Measurements from ENCODE around the gene KRT79.

KRT79 gene

DNA sequence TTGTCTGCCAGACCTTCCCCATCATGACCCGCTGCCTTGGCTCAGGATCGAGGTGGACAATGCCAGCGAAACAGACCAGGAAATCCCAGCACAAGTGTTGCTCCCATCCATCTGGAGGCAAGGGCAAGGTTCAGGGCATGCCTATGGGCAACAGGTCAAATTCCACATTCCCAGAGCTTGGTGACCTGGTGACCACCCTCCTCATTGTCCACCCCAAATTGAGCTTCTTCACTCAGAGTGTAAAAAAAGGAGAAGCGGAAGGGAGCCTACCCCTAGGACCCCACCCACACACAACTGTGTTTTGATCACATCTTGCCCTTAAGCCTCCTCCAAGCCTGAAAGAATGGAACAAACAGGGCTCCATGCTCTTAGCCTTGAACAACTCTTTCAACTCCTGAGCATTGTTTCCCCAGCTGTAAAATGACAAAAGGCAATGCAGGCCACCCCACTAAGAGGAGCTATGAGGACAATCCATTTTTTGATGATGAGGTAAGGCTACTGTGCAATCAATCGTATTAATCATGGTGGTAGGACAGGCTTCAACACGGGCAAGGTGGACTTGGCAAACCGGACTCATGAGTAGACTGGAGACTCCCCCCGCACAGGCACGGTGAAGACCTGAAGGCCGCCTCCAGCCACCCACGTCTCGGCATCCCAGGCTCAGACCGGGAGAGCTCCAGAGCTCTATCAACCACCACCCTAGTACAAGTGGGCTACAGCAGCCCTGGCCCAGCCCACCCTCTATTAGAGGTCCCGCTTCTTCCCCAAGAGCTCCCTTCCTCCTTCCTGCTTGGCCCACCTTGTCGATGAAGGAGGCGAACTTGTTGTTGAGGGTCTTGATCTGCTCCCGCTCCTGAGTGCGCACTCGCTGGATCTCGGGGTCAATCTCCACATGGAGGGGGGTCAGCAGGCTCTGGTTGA lies 866 bp downstream of the KRT79 start:
- DNase-seq = no peak

DNA sequence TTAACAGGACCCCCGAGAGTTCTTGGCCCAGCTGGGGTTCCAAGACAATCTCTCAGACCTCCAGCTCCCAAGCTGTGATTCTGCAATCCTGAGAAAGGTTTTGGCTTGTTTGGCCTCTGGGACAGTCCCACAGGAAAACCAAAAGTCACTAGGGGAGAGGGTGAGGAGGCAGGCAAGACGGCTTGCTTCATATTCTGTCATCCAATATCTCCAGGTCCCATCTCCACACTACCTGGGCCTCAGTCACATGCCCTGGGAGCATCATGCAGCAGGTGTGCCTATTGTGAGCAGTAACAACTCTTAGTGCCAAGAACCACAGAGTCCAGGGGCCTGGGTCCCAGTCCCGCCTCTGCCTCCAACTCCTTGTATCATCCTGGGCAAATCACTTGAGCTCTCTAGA lies 1.7 kb downstream of the KRT79 start:
- no peak for DNase-seq

DNA sequence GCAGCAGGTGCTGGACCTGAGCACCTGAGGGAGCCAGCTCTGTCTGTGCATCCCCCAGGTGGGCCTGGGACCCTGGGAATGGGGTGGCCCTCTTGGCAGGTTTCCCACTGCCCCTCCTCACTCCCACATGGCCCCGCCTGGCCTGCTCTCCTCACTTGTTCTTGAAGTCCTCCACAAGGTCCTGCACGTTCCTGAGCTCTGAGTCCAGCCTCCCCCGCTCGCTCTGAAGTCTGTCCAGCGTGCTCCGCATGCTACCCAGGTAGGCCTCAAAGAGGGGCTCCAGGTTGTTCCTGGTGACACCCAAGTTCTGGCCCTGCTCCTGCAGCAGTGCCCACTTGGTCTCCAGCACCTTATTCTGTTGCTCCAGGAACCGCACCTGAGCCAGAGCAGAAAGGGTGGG lies 2.9 kb downstream of the KRT79 start:
- DNase-seq = no peak

DNA sequence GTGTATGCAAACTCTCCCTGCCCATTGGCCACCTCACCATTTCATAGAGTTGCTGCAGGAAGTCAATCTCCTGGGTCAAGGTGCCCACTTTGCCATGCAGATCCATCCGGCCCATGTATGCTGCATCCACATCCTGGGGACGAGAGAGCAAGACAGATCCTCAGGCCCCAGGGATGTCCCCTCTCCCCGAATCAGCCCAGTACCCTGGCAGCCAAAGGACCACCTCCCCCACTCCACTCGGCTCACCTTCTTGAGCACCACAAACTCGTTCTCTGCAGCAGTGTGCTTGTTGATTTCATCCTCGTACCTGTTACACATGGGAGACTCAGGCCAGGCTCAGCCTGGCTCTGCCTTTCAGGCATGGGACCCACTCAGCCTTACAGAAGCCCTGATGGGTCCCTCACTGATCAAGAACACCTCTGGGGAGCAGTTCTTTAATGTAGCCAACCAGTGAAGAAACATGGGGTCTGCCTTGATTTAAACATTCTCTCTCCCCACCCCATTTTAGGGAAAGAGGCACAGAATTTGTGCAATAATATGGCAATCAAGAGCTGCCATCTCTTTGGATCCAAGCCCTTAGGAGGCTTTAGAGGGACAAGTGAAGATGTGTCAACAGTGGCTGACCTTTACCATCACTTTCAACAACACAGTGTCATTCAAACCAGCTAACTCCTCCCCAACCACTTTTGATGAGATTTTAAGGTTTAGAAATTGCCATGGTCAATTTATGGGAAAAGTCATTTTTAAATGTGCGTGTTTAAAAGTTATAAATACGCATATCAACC lies 3.9 kb downstream of the KRT79 start:
- no peak for DNase-seq

DNA sequence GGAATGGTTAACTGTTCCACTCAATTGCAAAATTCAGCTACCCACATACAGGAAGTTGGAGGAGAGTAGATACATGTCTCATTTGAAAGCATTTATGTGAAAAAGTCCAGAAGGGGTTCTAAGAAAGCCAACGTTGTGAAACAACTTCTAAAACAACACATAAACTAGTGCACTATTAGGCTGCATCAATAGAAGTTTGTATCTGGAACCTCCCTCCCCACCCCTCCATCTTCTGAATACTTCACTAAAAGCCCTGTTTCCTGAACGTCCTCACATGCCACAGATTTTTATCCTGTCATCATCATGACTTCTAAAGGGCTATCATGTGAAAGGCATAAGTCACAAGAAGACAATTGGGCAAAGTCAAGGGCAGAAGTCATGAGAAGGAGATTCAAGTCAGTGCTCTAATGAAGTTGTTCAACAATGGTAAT lies 5.5 kb downstream of the KRT79 start:
- no peak for DNase-seq

DNA sequence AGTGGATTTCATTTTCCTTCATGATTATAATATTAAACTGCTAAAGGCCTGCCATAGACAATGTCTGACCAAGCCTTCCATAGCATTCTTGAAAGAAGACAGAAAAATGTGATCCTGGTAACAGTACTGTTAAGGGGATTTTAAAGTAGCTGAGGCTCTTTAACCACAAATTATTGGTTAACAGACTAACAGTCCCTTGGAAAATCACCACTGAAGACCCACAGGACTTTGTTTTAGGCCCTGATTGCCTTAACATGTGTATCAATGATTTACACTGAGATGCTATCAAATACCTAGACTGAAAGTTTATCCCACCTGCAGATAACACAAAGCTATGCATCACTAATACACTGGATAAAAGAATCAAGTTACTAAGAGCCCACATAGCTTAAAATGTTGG lies 6.0 kb downstream of the KRT79 start:
- DNase-seq = no peak

DNA sequence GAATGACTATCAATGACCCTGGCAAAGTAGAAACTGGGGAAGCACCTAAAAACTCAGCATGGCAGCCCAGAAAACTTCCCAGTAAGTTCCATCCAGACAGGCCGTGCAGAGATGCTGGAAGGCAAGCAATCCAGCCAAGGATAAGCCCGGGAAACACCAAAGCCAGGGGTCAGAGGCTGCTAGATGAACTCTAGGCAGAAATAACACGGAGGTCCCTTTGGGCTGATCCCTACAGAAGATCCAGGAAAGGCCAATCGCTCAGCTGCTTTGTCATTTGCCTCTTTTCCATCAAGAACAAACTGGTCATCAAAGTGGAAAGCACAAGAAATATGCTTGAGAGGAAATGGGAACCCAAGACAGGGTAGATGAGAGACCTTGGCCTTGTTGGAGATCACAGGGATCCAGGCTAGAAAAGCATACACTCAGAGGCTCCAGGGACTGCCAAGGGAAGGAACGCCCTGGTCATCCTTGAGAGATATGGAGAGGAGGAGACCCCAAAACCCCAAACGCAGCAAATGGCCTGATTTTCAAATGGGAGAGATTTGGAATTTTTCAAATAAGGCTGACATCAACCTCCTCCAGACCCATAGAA lies 6.5 kb downstream of the KRT79 start:
- DNase-seq = no peak

DNA sequence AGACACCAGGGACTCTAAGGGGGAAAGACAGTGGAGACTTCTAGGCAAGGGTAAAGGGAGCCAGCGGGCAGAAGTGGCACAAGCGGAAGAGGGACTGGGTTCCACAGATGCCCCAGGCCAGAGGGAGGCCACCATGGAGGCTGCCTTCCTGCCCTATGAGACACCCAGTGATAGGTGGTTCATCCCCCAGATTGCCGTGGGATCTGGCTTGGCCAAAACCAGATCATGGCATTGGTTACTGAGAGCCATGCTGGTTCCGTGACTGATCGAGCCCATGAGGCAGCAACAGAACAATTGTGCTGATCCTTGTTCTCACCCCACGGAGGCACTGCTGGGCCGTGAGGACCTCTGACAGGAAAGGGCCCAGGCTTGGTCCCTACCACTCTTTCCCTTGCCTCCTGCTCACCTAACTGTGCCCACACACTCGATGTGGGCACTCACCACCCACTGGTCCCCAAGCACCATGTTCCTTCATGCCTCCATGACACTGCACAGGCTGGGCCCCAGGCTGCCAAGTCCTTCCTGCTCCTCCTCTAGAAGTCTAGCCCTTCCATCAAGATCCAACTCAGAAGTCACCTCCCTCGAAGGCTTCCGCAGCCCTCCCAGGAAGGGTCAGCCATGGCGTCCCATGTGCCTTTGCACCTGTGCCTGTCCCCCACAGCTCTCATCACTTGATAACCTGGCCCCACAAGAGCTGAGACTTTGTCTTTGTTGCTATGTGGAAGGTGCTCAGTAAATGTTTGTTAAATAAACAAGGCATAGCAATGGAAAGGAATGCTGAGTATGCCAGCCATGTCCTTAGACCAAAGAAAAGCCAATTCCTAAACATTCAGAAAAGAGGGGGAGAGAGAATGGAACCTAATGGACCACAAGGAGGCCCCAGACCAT lies 7.3 kb downstream of the KRT79 start:
- no peak for DNase-seq

DNA sequence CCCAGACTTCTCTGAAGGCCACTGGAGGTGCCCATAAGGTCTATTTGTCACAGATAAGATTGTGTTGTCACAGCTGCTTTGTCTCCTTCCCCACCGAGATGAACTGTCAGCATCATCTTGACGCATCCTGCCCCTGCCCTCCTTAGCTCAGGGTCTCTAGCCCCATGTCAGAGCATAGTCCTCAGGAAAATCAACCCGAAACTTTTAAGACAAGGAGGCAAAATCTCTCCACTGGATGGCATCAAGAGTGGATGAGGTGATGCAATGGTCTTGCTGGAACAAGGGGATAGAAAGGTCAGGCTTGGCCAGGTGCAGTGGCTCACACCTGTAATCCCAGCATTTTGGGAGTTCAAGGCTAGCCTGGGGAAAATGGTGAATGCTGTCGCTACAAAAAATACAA lies 8.2 kb downstream of the KRT79 start:
- no peak for DNase-seq

DNA sequence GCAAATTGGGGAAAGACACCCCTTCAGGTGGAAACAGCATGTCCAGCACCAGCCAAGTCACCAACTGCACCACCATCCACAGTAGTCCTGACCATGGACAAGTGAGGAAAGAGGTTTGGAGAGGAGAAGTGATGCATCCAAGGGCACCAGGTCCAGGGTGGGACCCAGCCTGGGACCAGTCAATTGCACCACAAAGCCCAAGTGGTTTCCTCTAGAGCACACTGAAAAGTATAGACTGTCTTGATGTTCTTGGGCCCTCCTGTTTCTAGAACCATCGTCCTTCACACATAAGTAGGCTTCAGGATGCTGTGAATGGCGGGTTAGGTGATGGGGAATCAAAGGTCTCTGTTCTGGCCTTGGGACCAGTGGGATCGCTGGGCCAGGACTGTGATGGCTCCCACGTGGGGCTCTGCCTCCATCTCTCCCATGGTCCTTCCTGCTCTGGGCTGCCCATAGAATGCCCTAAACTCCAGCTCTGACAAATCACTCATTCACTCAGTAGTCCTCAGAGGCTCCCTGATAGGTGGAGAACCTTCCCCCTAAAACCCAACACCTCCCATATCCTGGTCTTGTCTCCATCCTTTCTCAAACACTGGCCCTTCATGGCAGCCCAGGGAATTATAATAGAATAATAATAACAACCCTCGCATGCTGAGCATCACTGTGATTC lies 9.2 kb downstream of the KRT79 start:
- no peak for DNase-seq

DNA sequence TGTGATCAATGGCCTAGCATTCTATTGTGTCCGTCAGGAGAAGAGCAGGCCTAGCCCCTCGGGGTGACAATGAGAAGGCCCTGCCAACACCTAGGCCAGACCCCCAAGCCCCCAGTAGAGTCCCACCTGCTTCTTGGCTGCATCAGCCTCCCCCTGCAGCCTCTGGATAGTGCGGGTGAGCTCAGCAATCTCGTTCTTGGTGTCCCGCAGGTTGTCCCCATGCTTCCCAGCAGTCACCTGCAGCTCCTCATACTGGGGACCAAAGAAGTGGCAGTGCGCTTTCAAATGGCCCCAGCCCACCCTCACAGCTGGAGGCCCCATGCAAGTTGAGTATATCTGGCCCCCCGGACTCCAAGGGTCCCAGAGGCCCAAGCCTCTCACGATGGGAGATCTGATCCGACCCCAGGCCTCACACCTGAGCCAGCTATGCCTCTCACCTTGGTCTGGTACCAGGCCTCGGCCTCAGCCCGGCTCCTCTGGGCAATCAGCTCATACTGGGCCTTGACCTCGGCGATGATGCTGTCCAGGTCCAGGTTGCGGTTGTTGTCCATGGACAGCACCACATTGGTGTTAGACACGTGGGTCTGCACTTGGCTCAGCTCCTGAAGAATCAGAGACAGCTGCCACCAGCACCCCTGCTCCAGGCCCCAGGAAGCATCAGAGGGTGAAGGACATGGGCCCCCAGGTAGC lies 10.2 kb downstream of the KRT79 start:
- DNase-seq = no peak

DNA sequence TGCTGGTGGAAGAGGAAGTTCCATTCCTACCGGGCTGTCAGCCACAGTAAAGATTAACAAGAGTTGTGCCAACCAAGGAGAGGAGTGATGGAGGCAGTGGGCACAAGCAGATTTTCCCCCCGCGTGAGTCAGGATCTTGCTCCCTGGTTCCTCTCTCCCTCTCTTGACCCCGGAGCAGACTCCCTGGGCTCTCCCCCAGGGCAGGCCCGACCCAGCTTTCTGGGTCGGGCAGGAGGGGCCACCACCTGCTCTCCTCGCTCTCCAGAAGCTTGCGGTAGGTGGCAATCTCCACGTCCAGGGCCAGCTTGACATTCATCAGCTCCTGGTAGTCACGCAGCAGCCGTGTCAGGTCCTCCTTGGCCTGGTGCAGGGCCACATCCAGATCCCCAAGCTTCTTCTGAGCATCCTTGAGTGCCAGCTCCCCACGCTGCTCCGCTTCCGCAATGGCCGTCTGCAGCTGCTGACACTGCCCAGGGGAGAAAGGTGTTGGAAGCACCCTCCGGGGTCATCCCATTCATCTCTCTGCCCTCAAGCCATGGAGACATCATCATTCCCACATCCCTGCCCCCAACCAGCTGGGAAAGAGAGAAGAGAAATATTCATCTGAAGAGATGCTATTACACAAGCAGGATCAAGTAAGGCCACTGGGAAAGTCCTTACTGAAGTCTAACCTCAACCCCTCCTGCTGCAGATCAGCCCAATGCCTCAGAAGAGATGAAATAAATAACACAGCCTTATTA lies 11.2 kb downstream of the KRT79 start:
- DNase-seq = no peak

DNA sequence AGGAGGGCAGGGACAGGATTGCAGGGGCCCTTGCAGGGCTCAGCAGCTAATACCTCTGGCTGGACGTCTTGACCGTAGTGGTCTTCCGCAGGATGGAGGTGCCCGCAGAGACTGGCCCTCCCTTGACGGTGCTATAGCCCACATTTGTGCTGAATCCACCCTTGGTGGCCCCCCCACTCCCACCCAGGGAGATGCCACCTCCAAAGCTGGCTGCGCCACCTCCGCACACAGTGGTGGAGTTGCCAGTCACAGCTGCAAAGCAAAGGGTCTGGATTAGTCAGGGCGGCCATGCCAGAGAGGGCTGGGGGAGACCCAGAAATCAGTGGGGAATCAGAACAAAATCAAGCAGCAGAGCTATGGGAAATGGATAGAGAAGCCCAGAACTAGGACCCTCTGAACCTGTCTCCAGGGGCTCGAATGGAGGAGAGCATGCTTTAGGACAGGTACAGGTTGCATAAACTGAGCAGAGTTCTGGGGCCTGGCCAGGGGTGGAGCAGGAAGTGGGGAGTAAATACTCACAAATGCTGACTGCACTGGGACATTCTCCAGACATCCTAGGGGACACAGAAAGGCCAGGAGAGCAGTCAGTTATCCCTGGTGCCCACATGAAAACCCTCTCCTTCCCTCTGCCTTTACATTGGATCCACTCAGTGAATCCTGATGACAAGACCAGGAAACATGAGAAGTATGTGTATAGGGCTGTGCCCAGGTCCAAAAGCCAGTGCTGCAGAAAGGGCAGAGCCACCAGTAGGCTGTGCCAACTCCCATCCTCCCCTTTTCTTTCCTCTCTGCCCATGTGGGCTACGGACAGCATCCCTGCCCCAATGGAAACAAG lies 12.1 kb downstream of the KRT79 start:
- no peak for DNase-seq

DNA sequence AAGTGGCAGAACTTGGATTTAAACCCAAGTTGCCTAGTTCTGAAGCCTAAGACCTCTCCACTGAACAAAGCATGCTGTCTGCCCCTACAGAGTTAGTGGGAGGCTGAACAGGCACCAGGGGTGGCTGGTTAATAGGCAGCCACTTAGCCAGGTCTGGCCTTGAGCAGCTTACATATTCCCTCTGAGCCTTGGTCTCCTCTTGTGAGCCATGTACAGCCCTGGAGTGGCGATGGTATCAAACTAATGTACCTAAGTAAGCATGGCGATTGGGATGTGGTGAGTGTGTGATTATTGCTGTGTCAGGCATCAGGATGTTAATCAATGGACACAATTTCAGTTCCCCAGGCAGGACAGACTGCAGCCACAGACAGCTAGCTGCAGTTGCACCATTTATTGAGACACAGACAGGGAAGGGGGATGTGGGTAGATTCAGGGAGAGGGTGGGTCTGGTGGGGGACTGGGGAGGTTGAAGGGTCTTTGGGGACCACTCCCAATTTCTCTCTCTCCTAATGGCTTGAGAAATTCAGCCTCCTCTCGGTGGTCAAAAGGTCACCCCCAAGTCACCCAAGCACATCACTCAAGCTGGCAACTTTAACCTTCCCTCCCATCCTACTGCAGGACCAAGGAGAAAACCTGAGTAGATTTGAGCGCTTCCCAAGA lies 12.9 kb downstream of the KRT79 start:
- no peak for DNase-seq

DNA sequence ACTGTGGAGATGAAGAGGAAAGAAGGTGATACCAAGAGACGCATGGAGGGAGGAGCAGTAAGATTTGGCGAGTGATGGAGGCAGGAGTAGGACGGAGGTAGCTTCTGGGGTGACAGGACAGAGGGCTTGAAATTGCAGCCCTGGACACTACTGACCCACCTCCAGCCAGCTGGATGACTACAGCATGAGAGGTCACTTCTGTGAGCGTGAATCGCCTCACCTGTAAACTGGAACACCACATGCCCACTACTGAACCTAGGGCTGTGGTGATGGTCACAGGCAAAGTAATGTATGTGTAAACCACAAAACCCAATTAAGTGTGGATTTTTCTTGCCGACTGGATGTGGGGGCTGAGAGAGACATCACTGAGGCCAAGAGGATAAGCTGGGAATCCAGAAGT lies 13.6 kb downstream of the KRT79 start:
- DNase-seq = no peak

DNA sequence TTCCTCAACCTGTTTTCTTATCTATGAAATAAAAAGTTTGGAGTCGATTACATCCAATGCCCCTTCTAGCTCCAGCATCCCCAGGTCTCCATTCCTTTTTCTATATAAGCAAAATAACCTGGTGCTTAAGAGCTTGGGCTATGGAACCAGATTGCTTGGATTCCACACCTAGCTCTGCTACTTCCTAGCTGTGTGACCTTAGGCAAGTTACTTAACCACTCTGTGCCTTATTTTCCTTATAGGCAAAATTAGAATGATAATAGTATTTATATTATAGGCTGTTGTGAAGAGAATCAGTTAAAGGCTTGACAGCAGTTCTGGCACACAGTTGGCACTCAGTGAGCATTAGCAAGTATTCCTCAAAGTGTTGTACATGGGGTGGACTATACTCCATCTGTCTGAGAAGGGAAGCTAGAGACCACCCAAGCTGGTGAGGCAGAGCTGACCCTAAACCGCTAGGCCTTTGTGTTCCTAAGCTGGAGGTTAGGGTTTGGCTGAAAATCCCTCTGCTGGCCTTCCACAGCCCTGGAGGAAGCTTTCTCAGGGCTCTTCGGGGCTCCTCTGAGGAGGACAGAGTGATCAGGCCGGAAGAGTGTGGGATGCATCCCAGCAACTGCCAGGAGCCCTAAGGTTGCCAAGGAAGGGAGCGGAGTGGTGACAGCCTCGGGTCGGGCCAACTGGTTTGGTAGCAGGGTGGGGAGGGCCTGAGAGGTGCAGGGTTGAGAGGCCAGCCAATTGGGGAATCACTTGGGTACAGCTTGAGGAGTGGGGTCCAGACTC lies 14.2 kb downstream of the KRT79 start:
- DNase-seq = no peak

DNA sequence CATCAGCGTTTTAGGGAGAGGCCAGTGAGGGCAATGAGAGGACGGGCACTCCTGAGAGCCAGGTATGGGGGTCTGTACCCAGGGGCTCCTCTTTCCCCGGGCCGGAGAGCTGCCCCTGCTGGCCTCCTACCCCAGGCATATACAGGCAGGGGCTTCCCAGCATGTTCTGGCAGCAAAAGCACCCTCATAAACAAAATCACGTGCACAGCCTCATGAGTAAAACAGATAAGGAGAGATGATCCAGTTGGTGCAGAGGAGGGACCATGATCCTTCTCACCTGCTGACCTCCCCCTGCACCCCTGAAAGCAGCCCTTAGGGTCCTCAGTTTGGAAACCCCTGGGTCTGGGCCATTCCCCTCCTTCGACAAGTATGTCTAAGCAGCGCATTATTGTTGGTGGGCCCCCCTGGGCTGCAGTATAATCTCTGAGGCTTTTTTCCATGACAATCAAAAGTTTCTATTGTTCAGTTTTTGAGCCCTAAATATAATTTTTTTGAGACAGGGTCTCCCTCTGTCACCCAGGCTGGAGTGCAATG lies 15.2 kb downstream of the KRT79 start:
- no peak for DNase-seq

DNA sequence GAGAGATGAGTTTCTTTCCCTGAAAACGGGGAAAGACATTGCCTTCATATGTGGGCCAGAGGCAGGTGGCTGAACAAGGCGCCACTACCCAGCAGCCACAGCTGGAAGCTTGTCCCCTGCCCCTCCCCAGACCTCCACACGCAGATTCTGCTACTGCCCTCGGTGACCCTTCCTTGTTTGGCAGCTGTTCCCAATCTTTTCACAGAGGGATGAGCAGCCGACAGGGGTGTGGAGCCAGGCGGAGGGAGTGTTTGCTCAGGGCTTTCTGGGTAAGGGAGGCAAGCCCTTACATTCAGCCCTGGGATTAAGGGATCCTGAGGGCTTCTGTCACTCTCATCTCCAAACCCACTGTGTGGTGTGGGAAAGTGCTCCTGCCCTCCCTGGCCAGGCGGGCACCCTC lies 15.7 kb downstream of the KRT79 start:
- no peak for DNase-seq

Measured in DMS153 (cell line).